Natural killer cell (primary cell): ENCODE results near the gene GPR171. TPM values are rescaled to one million over a fixed set of nuclear protein-coding genes. Genes with fewer than 3 reads are reported as not detected.

ENCODE experiments used
- ATAC-seq, 3 donors: fragments of 150-1000 bp in 2 of 3; fragments of 200-7000 bp in 1 of 3; cut with Tn5 transposase; 1 replicate in 1 of 3; 2 replicates in 2 of 3; pipeline ENCODE4 v1.10.0; 2021; ENCODE audit warnings: mild to moderate bottlenecking in 2 of 3, moderate library complexity in 2 of 3
- DNase-seq, 2 donors: peaks; one replicate each; pipeline versions ENCODE4 v3.0.0 to v3.0.0-alpha.2; 2013 to 2021; ENCODE audit warnings: mixed read lengths in 1 of 2
- H3K27ac ChIP-seq: one replicate; pipeline ENCODE4 v1.5.1; 2013; ENCODE audit warnings: mild to moderate bottlenecking, low read length
- H3K27me3 ChIP-seq: one replicate; pipeline ENCODE4 v1.6.1; 2013; ENCODE audit warnings: low read length; ENCODE audit not compliant: control insufficient read depth, insufficient read depth
- H3K36me3 ChIP-seq: one replicate; pipeline ENCODE4 v1.6.1; 2013; ENCODE audit warnings: low read length; ENCODE audit not compliant: control insufficient read depth, insufficient read depth
- H3K4me1 ChIP-seq: one replicate; pipeline ENCODE4 v1.6.1; 2013; ENCODE audit warnings: low read length; ENCODE audit not compliant: control insufficient read depth, insufficient read depth
- H3K4me3 ChIP-seq: one replicate; pipeline ENCODE4 v1.5.1; 2013; ENCODE audit warnings: low read length
- H3K9me3 ChIP-seq: one replicate; pipeline ENCODE4 v1.6.1; 2013; ENCODE audit warnings: low read length; ENCODE audit not compliant: control insufficient read depth, insufficient read depth
- H3K27ac Mint-ChIP-seq, 2 donors: one replicate each; pipeline ENCODE4 v1.8.0; 2022; ENCODE audit warnings: mild to moderate bottlenecking in 2 of 2, mixed read lengths in 2 of 2, moderate library complexity in 1 of 2
- H3K27me3 Mint-ChIP-seq, 2 donors: one replicate each; pipeline ENCODE4 v1.8.0; 2022; ENCODE audit warnings: low read depth in 2 of 2, mixed read lengths in 2 of 2
- H3K36me3 Mint-ChIP-seq: one replicate; pipeline ENCODE4 v1.8.0; 2022; ENCODE audit warnings: mixed read lengths
- H3K4me1 Mint-ChIP-seq, 2 donors: one replicate each; pipeline ENCODE4 v1.8.0; 2022; ENCODE audit warnings: mixed read lengths in 2 of 2
- H3K4me3 Mint-ChIP-seq: one replicate; pipeline ENCODE4 v1.8.0; 2022; ENCODE audit warnings: mild to moderate bottlenecking, moderate library complexity, mixed read lengths
- H3K9me3 Mint-ChIP-seq, 2 donors: one replicate each; pipeline ENCODE4 v1.8.0; 2022; ENCODE audit warnings: mixed read lengths in 2 of 2
- WGBS: methylation state at CpG from one replicate; pipeline ENCODE4 v1.1.7; 2013; ENCODE audit warnings: missing lambda C conversion rate; ENCODE audit not compliant: insufficient coverage; 5-methylcytosine and 5-hydroxymethylcytosine counted together
- intact Hi-C: fragments of 100-400 bp; cut with micrococcal nuclease; formaldehyde crosslinking; loops from one replicate; pipeline ENCODE4 v1.14.2; 2022
- total RNA-seq, 4 donors: library from RNA; stranded (reverse); fragments of 120-200 nt in 1 of 4; gene quantifications; one replicate each; pipeline versions ENCODE4 v1.2.3 to v1.2.4, GENCODE V29; 2013 to 2022
- TF ChIP-seq, protein P1 (sequence below): fragments of 200-600 bp; IDR thresholded peaks from one replicate; pipeline ENCODE4 v1.8.0; 2022; ENCODE audit warnings: antibody characterized with exemption

GPR171 gene
- total RNA-seq, 3 donors from 2014 or later (not counting 1 experiment from before 2014, with no cell fraction given), result 3.4 to 9.0 (median 8.2) TPM

- Mint-ChIP-seq H3K9me3 (no peaks in the 10 kb centered on the region), H3K27me3 (peaks cover 0 to 2% of the 10 kb centered on the region in 2 donors), H3K36me3 (no peaks in the 10 kb centered on the region), H3K27ac (no peak overlapping the region), H3K4me3 (no peak overlapping the region), H3K4me1 (peaks cover 4 to 11% of the 10 kb centered on the region in 2 donors)
- H3K9me3 ChIP-seq, result no peaks in the 10 kb centered on the region
- no peak overlapping the region for H3K27ac ChIP-seq
- H3K4me1 ChIP-seq, result peaks cover 3% of the 10 kb centered on the region
- no peaks in the 10 kb centered on the region for H3K27me3 ChIP-seq
- 78% methylated on average over 2 of the region's 2 CpGs for WGBS
- no peak overlapping the region for H3K4me3 ChIP-seq
- DNase-seq (no peak), ATAC-seq (no peak)
- no peaks in the 10 kb centered on the region for H3K36me3 ChIP-seq
- TF ChIP-seq, protein P1, sequence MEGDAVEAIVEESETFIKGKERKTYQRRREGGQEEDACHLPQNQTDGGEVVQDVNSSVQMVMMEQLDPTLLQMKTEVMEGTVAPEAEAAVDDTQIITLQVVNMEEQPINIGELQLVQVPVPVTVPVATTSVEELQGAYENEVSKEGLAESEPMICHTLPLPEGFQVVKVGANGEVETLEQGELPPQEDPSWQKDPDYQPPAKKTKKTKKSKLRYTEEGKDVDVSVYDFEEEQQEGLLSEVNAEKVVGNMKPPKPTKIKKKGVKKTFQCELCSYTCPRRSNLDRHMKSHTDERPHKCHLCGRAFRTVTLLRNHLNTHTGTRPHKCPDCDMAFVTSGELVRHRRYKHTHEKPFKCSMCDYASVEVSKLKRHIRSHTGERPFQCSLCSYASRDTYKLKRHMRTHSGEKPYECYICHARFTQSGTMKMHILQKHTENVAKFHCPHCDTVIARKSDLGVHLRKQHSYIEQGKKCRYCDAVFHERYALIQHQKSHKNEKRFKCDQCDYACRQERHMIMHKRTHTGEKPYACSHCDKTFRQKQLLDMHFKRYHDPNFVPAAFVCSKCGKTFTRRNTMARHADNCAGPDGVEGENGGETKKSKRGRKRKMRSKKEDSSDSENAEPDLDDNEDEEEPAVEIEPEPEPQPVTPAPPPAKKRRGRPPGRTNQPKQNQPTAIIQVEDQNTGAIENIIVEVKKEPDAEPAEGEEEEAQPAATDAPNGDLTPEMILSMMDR, result no peak
- intact Hi-C loops, result no loop called here
These were observed 24.7 kb downstream of the GPR171 start for GRCh38 chr3:151178208-151178845.

DNA sequence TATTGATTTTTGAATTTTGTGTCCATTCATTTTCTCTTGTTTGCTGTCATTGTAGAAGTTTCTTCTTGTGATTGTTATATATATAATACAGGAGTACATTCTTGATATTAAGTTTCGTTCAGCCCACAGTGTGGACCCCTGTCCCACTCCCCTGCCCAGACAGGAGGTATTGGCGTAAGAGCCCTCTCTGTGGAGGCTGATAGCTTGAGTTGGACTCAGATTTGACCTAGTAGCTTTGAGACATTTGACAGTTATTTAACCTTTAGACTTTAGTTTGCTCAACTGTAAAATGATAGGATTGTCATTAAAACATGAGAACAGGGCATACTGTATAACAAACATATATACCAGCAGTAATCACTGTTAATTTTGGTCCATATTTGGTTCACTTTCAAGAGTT lies 27.1 kb downstream of the GPR171 start:
- H3K27ac ChIP-seq, result no peak overlapping the region
- Mint-ChIP-seq H3K4me3 (no peak overlapping the region), H3K27me3 (peaks cover 0 to 2% of the 10 kb centered on the region in 2 donors), H3K36me3 (no peaks in the 10 kb centered on the region), H3K9me3 (no peaks in the 10 kb centered on the region), H3K4me1 (peaks cover 15 to 16% of the 10 kb centered on the region in 2 donors), H3K27ac (no peak overlapping the region)
- no peaks in the 10 kb centered on the region for H3K36me3 ChIP-seq
- intact Hi-C loops, result no loop called here
- no peak for ATAC-seq
- 87% methylated on average over 2 of the region's 2 CpGs for WGBS
- no peak overlapping the region for H3K4me3 ChIP-seq
- peaks cover 11% of the 10 kb centered on the region for H3K4me1 ChIP-seq
- DNase-seq, result no peak
- H3K27me3 ChIP-seq, result no peaks in the 10 kb centered on the region
- TF ChIP-seq, protein P1, result no peak
- H3K9me3 ChIP-seq, result no peaks in the 10 kb centered on the region

- Histone ChIP-seq H3K9me3 (no peaks in the 10 kb centered on the region), H3K27me3 (no peaks in the 10 kb centered on the region), H3K27ac (no peak overlapping the region), H3K4me3 (no peak overlapping the region), H3K36me3 (no peaks in the 10 kb centered on the region), H3K4me1 (peaks cover 25% of the 10 kb centered on the region)
- TF ChIP-seq, protein P1, result no peak
- intact Hi-C loops, result no loop called here
- Mint-ChIP-seq H3K4me3 (no peak overlapping the region), H3K4me1 (peaks cover 24 to 30% of the 10 kb centered on the region in 2 donors), H3K36me3 (no peaks in the 10 kb centered on the region), H3K27ac (no peak overlapping the region), H3K9me3 (no peaks in the 10 kb centered on the region), H3K27me3 (no peaks in the 10 kb centered on the region)
- no peak for DNase-seq
- no CpG with 5 or more reads among the region's 2 CpGs for WGBS
- no peak for ATAC-seq
These were observed 28.7 kb downstream of the GPR171 start for GRCh38 chr3:151174351-151174750.
